EH (cell line): ENCODE data around the gene COL4A1.

Experiments
- DNase-seq: peaks from one replicate; pipeline ENCODE4 v3.0.0-alpha.2; 2015; ENCODE audit warnings: low read depth

COL4A1 gene

GRCh38 chr13:110237875-110238817 is 68.8 kb downstream of the COL4A1 start:
- peak; percentile 70 for DNase-seq

- no peak for DNase-seq
These were observed 70.1 kb downstream of the COL4A1 start for GRCh38 chr13:110236831-110237261.

- no peak for DNase-seq
These were observed 70.5 kb downstream of the COL4A1 start for GRCh38 chr13:110236431-110236830.

DNA sequence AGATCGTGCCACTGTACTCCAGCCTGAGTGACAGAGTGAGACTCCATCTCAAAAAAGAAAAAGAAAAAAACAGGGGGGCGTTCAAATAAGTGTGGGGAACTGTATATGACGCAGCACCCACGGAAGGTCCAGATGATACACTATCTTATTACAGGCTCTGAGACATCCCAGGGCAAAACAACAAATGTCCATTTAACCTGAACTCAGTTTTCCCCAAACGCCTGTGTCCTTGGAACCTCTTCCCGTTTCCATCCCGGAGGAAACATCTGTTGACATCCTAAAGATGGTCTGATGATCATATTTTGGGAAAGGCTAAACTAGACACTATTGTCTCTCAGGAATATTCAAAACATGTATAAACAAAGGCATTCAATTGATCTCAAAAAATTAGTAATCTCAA is 72.4 kb downstream of the COL4A1 start:
- DNase-seq: no peak

- peak; percentile 35 for DNase-seq
These were observed 73.0 kb downstream of the COL4A1 start for GRCh38 chr13:110233951-110234280.

- peak; percentile 94 for DNase-seq
These were observed 73.6 kb downstream of the COL4A1 start for GRCh38 chr13:110233181-110233950.

DNA sequence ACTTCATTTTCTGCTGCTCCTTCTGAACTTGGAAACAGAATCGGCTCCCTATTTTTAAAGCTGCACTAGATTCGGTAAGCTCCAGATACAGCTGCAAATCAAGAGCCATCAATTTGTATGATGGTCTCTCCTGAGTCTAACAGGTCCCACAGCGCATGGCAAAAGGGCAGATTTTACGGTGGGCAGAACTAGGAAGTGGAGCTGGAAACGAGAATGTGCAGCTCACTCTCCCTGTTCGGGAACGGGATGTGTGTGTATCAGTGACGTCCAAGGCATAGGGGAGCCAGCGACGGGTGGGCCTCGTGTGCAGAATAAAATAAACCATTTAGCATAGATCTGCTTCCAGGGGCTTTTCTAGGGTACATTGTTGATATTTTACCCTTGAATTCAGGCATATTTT is 74.2 kb downstream of the COL4A1 start:
- no peak for DNase-seq

- DNase-seq: no peak
These were observed 74.8 kb downstream of the COL4A1 start for GRCh38 chr13:110232142-110232541.

DNA sequence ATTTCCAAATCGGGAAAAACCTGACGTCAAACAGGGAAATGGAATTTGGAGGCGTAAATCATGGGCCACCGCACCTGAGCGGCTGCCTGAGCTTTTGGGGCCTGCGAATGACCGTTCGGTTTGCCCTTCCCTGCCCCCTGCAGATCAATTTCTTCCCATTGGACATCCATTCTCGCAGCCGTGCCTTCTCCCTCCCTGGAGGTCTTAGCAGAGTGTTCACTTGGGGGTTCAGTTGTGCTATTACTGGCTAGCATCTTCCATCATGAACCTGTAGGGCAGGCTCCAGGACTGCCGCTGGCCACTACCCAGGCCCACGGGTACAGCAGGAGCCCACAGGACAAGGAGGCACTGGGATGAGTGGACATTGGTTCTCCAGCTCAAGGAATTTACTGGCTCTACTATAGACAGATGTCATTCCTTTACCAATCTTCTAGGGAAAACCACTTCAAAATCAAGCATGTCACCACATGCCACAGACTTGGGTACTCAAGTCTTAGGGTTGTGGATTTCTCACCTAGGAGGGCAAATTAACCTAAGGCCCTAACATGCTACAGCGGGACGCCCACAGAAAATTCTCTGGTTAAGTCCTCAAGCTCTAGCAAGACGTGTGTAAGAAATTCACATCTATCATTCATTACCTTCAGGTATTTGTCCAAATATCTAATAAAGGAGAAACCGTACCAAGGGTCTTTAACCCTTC is 75.5 kb downstream of the COL4A1 start:
- DNase-seq: no peak

DNA sequence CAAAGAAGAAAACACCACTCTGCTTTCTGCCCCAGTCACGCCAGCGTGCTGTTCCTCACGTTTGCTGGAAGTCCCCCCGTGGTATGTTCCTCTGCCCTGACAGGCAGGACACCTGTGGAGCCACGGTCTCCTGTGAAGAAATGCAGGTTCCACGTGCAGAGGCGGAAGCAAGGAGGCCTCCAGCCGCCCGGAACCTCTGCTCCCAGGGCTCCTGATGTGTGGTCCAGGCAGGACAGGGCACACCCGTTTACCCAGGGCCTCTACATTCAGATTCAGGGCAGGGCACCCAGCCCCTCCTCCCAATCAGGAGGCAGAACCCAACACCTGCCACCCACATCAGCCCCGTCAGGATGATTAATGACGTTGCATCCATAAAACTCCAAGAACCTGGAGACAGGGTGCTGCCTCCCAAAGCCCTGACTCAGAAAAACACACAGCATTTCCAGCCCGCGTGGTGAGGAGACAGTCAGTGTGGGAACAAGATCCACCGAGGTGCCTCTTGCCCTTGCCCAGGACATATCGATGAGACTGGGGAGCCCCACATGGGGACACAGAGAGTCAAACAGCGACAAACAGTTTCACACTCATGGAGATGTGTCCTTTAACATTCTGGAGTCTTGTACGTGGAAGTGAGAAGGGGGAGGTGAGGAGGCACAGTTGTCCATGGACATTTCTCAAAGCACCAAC is 76.2 kb downstream of the COL4A1 start:
- no peak for DNase-seq

DNA sequence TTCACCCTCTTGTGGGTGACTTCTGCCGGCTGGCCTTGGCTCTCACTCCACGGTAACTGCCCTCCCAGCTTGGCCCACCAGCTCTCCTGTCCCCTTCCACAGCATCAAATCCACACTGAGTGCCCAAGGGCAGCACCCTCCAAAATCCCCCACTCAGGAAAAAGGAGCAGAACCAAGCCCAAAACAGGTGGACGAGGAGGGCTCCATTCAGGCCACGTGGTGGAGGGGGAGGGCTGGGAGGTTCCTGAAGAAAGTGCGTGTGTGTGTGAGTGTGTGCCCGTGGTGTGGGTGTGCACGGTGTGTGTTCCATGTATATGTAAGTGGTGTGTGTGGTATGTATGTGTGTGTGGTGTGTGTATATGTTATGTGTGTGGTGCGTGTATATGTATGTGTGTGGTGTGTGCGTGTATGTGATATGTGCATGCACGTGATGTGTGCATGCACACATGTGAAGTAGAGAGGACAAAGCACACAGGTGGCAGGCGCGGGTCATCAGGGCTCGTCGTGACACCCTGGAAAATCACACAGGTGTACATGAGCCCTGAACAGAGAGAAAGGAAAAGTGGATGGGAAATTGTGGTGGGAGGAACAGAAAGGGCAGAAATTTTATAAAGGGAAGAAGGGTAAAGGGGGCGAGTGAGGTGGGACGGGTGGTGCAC is 76.9 kb downstream of the COL4A1 start:
- no peak for DNase-seq

DNA sequence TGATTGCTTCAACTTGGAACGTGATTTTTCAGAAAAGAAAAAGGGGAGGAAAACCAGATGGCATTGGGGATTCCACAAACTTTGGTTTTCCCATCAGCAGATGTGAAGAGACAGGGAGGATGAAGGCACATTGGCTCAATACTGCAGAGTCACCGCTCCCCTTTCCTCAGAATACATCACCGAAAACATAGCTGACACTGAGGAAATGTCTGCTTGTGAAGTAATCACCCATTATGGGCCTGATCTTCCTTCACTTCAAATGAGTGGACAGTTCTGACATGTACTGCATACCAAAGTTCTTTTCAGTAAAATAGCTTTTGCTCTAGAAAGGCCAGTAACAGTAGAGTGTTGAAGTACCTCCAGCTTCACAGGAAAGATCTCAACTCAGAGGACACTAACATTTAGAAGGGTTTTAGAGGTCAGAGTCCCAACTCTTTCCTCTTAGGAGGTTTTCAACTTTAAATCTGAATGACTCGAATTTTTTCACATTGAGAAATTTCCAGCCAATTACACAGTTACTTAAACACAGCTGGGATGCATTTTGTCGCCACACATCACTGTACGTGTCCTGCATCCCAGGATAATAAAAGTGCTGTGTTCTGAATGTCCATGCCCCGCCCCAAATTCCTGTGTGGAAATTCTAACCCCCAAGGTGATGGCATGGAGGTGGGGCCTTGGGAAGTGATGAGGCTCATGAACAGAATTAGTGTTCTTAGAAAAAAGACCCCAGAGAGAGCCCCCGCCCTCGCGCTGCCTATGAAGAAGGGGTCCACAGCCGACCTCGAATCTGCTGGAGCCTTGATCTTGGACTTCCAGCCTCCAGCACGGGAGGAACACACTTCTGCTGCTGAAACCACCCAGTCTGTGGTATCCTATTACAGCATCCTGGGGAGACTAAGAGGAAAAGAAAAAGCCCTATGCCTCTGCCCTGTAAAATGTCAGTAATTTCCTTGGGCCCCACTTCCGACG is 77.7 kb downstream of the COL4A1 start:
- DNase-seq: peak; percentile 87

- no peak for DNase-seq
These were observed 78.9 kb downstream of the COL4A1 start for GRCh38 chr13:110227864-110228643.

GRCh38 chr13:110227416-110227815 is 79.5 kb downstream of the COL4A1 start:
- no peak for DNase-seq

DNA sequence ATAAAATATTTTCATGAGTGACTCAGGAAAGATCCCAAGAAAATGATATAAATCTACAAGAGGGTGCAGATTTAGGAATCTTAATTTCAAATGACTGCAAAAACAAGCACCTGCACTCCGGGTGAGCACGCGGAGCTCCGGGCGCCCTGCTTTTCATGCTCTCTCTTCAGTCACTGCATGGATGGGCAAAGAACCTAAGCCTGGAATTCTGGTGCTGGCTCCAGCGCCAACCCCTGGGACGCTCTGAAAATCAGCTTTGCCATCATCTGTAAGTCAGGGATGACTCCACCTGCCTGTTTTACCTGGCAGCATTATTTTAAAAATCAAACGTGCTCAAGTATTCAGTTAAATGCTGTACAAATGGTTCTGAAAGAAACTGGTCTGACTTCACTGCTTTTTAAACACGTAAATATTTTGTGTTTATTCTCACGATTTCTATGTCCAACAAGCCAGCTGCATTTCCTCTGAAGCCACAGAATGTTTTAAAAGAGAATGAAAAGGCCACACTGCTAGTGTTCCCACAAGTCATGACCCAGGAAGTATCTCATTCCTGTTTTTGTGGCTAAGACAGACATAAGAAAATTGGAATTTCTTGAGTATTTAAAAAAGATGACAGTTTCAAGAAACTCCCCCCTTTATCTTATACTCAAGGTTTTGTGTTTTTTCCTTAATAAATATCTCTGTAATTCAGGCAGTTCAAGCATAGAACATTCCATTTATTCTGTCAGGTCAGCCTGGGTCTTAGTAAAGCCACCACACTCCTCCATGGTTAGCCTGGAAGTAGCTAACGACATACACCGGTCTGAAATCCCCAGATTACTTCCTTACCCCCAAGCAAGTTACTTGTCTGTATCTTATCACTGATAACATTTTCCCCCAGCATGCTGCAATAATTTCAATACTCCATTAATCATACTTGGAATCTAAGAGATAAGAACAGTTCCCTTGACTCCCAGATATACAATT is 81.1 kb downstream of the COL4A1 start:
- peak; percentile 76 for DNase-seq

- DNase-seq: no peak
These were observed 82.0 kb downstream of the COL4A1 start for GRCh38 chr13:110225003-110225402.

DNA sequence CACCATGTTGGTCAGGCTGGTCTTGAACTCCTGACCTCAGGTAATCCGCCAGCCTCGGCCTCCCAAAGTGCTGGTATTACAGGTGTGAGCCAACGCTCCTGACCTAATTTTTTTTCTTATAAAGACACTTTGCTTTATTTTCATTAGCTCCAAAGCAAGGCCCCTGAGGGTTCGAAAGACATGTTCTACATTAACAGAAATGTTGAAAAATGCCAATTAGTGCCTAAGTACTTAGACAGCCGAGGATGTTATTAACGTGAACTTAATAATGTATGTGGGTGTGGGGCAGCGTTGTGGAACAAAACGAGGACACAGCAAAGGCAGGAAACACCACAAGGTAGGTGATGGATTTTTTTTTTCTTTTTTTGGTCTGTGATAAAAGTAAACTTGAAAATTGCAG is 82.4 kb downstream of the COL4A1 start:
- no peak for DNase-seq

DNA sequence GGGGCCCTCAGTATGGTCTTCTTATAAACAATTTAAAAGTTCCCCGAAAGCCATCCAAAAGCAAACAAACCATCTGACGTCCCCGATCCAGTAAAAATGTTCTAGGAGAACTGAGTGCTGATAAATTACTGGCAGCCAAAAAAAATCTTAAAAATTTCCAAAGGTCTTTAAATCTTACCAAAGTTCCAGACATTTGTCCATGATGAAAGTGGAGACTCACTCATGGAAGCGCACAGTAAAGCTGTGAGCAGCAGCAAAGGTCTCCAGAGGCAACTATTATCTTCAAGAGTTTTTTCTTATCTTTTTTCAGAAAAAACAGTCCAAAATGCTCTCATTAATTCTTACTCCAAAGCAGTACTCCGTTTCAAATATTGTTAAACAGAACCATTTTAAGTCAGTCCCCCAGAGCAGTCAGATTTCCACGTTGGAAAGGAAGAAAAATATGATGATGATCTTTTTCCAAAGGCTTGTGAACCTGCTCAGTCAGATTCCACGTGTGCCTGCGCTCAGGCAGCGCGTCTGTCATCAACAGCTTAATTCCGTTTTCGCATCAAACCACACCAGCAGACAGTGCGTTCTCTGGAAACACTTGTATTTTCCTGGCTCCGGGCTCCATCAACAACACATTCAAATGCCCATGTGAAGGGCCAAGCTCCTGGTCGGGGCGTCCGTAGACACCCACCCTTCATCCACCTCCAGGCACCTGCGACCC is 85.4 kb downstream of the COL4A1 start:
- DNase-seq: no peak
